ENCODE data around the gene CDKL4. TPM values are rescaled to one million over a fixed set of nuclear protein-coding genes. Genes with fewer than 3 reads are reported as not detected.
"Not testable (repeated sequence)": the region's sequence is repeated elsewhere in the genome, so short reads cannot be mapped to it uniquely, and the experiment has no call there.

CDKL4 gene
- total RNA-seq, 1 donor from 2014 or later: 0.96 TPM

DNA sequence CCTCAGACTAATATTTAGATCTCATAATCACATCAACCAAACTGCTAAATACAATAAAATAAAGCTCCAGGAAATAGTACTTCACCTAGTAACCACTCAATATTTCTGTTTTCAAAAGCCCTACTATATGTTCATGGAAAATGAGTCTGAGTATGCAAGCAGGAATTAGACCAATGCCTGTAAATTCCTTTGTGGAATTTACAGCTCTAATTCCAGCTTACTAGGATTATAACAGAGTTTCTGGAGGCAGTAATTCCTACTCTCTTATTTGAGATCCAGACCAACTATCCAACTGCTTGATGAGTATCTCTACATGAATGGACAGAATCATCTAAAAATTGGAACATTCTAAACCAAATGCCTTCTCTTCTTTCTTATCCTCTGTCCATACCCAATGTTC, 11.6 kb downstream of the CDKL4 start:
- DNase-seq (ENCODE audit: low spot score): no peak

DNA sequence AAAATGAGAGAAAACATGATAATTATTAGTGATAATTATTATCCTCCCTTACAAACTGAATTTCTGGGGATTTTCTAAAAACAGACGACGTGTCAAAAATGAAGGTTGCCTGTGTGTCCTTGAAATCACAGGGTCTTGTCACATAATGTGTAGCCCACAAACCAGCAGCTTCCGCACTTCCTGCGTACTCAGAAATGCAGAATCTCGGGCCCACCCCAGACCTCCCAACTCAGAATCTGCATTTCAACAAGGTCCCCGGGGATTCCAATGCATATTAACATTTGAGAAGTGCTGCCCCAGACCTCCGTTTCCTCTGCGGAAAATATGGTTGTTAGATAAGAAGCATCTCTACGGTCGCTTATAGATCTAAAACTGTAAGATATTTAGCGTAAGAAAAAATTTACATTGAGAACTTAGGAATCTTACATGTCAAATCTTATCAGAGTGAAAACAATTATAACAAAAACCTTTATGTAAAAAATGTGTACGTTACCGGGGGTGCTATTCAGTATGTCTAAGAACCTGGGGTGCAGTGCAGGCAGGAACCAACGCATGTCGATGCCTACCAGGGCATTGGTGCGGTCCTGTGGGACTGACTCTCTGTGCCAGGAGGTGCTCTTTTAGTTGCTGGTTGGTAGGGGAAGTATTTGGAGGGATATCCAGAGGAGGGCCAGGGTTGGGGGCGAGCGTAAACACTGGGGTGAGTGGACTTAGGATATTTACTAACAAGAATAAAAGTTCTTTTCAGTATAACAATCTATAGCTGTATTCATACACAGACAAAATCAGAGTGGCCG, 15.2 kb downstream of the CDKL4 start:
- DNase-seq (ENCODE audit: low spot score): no peak

DNA sequence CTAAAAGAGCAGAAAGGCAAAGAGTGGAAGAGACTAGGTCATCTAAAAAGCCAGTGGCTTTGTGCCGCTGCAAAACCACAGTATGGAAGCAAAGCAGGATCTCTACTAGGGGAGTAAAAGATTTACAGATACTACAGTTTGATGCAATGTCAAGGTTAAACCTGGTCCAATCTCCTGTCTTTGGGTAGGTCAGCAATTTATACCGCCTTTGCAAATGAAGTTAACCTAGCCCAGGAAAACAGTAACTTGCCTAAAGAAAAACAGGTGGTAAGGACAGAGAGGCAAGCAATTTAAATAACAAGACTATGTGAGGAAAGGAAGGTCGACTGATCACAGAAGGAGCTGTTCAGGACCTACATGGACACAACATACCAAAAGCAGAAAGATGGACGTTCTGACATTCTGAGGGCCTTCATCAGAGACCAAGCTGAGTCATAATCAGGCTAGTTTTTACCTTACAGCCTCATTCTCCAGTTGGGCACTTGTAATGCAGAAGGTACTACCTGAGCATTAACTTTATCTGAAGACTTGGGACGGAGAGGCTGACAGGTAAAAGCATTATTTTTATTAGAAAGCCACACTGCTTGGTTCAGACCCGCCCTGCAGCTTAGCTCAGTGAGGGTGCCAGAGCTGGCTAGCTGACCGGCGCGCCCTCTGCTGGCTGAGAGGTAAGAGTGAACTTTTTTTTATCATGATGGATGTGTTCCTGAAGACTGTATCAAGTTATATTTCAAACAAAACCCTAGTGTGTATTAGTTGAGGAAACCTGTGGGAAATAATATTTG, 15.9 kb downstream of the CDKL4 start:
- no peak for DNase-seq (ENCODE audit: low spot score)

DNA sequence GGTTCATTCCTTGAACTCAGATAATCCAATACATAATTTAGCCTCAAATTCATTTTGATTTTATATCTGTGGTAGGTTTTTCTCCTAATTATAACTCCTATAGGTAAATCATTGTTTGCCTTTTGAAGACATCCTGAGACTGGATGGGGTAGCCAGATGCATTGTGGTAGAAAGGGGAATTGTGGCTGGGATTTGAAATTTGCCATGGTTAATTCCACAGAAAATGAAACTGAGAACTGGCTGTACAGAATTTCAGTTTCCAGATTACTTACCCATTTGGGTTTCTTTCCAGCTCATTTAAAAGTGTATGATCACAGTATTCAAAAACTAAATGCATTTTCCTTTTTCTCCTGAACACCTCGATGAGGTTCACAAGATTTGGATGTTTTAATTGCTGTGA, 18.2 kb downstream of the CDKL4 start:
- DNase-seq (ENCODE audit: low spot score): no peak

DNA sequence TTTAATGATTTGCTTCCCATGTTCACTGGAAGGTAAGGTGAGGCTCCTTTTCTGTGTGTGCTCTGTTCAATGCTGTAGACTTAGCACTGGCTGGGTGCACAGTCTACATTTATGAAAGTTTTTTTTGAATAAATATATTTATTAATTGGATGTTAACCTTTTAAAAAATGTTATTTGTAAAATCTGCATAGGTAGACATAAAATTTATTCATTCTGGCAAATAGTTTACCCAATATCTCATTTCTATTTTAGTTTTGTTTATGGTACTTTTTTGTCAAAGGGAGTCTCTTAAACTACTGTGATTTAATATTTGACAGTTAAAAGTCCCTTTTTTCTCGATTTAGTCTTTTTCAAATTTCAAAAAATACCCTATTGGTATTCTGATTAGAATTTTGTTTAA, 19.9 kb downstream of the CDKL4 start:
- DNase-seq (ENCODE audit: low spot score): no peak

DNA sequence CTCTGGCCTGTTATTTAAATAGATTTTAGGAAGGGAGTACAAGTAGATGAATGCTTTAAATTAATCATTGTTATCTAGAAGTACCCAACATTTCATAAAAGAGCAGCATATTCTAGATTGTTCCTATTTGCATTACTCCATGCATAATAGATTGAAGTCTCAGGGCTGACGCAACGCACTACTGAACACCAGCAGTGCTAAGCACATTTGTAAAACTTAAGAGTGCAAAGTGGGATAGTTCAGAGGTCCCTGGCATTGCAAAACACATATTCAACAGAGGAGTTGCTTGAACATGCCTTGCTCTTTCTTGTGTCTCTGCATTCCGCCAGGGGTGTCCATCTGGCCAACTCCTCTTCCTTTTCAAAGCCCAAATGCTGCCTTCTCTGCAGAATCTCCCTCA, 22.3 kb downstream of the CDKL4 start:
- DNase-seq (ENCODE audit: low spot score): no peak

DNA sequence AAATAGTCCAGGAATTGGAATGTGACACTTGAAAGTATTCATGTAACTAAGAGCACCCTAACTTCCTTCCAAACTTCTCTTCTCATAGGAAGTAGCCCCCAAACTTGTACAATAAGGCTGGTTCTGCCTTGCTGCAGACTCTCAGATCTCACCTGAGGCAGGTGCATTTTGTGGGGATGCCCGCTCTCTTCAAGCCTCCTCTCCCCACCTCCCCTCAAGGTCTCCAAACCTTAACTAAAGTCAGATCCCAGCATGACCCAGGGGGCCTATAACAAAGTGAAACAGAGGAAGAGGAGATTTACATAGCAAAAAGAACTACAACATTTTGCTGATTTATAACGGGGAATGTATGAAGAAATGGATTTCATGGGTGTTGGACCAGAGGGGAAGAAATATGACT, 23.6 kb downstream of the CDKL4 start:
- no peak for DNase-seq (ENCODE audit: low spot score)

DNA sequence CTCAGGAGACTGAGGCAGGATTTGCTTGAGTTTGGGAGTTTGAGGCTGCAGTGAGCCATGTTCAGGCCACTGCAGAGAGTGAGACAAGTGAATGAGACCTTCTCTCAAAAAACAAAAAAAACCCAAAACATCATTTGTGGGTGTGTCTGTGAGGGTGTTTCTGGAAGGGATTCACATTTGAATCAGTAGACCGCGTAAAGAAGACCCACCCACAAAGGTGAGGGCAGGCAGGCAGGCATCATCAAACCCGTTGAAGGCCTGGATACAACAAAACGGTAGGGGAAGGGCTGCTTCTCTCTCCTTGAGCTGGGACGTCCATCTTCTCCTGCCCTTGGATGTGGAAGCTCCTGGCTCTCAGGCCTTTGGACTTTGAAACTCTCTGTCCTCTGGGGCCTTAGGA, 25.4 kb downstream of the CDKL4 start:
- no peak for DNase-seq (ENCODE audit: low spot score)

DNA sequence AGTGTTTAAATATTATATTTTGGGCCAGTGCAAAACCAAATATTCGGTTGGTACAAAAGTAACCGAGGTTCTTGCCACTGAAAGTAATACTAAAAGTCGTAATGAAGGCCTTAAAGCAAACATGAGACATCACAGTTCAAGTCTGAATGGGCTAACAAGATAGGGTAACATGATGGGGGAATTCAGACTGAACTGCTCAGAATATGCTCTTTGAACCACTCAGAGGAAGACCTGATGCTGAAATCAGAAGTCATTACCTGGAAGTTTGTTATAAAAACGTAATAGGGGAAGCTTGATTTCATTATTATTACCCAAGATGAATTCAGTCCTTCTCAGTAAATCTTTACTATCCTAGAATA, 26.6 kb downstream of the CDKL4 start:
- no peak for DNase-seq (ENCODE audit: low spot score)

DNA sequence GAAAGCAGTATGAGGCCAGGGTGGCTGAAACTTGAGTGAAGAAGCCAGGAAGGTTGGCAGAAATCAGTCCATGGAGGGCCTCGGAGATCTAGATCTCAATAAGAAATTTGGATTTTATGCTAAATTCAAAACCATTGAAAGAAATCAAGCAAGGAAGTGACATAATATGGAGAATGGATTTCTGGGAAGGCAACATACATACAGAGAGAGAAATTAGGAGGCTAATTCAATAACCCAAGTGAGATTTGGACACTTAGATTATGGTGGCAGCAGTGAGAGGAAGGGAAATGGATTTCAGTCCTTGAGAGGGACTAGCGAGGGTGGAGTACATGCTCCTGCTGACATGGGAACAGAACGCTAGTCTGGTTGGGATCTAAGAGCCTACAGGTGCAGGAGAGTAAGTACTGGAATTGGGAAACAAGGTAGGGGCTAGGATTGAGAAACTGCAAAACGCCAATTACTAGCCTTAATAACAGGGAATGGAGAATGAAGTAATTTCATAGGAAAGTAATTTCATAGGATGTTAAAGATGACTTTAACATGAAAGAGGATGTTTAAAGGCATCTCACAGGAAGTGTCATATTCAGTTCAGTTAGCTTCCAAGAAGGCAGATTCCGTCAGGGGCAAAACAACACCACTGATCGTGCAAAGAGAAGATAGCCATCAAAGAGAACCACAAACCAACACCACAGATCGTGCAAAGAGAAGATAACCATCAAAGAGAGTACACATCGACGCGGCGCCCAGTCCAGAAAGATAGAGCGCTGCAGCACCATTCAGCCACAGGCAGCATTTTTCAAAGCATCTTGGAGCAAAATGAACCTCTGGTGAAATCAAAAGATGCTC, 27.2 kb downstream of the CDKL4 start:
- DNase-seq (ENCODE audit: low spot score): no peak

DNA sequence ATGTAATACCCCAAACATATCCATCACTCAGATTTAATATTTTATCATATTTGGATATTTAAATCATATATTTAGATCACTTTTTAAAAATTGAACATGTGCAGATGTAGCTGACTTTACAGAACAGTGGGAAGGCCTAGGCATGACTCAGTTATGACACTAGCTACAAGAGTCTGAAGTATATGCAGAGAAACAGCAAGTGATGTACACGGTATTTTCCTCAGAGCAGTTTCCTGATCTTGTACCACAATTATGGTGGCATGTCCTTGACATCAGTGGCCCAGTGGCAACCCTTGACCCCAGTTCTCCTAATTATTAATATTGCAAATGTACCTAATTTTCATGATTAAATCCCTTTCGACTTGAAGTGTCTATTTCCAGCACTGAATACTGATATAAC, 28.2 kb downstream of the CDKL4 start:
- DNase-seq (ENCODE audit: low spot score): no peak

DNA sequence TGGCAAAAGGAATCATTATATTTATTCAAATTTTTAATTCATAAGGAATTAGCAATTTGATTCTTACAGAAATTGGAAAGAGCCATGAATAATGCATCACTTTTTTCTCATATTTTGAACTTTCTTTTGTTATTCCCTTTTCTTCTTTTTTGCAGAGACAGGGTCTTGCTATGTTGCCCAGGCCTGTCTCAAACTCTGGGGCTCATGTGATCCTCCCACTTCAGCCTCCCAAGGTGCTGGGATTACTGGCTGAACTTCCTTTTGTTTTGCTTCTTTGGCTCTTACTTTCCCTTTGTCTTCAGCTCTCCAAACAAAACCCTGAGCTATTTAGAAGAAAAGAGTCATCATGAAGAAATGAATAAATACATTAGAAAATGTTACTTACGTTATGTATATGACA, 30.8 kb downstream of the CDKL4 start:
- no peak for DNase-seq (ENCODE audit: low spot score)

DNA sequence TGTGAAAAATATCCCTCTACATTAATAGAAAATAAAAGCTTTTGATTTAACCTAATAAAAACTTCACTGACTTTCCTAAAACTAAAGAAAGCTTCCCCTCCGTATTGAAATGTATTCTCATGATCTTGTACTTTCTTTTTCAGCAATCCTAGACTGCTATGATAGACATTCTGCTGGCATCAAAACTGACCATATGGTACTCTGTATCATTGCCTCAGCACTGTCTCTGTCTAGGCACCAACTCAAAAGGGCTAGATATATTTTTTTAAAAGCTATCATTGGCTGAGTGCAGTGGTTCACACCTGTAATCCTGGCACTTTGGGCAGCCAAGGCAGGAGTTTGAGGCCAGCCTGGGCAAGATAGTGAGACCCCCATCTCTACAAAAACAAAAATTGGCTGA, 32.9 kb downstream of the CDKL4 start:
- no peak for DNase-seq (ENCODE audit: low spot score)

DNA sequence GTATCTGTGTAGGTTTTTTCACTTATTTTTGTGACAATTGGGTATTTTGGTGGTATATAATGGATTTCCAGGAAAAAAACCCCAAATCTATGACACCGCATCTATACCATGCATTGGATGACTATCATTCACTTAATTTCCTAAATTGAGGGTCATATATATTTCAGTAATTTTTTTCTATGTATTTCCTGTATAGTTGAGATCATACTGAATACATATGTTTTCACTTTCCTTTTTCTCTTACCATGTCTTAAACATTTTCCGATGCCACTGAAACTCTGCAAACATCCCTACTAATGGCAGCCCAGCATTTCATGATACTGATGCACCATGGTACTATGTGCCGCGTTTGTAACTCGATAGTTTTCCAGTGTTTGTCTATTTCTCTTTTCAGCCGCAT, 40.4 kb downstream of the CDKL4 start:
- no peak for DNase-seq (ENCODE audit: low spot score)

DNA sequence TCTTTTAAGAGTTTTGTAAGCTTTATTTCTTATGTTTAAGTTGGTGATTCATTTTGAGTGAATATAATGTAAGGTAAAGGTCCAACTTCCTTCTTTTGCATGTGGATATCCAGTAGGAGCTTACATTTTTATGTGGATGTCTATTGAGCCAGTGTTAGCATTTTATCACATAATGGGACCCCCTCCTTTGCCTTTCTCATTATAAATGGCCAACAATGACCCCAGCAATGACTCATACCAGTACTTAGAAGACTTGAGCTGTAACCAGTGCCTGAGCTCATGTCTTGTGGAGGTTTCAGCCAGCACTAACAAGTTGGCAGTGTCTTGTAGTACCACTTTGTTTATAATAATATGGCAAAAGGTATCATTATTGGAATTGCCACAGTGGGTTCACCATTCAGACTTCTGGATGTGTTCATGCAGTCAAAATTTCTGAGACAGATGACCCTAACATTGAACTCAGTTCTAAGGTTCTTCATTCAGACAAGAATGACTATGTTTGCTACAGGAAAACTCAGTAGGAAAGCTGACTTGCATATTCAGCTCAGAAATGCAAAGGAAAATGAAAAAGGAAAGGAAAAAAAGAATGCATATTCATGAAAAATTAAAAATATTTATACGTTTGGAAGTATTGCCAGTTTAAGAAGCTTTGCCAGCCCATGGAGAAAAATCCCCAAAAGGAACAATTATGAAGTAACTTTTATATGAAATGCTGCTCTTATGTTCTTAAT, 41.0 kb downstream of the CDKL4 start:
- DNase-seq (ENCODE audit: low spot score): no peak

DNA sequence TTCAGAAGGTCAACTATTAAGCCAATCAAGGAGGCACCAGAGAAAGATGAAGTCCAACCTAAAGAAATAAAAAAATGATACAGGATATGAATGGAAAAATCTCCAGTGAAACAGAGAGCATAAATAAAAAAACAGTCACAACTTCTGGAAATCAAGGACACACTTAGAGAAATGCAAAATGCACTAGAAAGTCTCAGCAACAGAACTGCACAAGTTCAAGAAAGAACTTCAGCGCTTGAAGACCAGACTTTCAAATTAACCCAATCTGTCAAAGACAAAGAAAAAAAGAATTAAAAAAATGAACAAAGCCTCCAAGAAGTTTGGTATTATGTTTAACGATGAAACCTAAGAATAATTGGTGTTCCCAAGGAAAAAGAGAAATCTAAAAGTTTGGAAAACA, 46.8 kb downstream of the CDKL4 start:
- DNase-seq (ENCODE audit: low spot score): not testable (repeated sequence)

DNA sequence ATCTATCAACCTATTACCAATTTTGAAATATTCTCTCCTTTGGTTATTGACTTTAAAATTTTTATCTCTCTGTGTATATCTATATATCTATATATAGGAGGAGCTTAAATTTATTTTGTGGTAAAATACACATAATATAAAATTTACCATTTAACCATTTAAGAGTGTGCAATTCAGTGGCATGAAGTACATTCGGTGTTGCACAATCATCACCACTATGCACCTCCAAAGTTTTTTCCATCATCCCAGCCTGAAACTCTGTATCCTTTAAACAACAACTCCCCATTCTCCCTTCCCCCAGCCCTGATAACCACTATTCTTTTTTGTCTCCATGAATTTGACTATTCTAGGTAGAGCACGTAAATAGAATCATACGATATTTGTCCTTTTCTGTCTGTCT, 49.1 kb downstream of the CDKL4 start:
- DNase-seq (ENCODE audit: low spot score): no peak

DNA sequence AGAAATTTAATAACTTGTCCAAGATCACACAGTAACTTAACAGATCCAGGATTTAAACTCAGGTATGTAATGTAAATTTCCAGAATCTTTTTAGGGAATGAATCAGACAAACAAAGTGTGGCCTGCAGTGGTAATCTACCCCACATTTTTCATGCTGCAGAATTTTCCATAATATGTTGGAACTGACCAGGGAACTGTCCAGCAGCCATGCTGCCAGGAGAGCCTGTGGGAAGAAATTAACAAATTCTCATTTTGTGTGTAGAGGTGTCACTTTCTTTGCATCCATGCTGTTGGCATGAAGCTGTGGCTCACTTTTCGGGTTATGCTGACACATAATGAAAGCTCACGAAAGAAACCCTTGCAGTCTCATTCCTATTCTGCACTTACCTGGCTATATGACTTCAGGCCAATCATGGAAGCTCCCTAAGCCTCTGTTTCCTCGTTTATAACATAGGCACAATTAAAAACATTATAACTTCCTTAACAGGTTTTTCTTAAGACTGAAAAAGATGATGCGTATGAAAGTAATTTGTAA, 54.7 kb downstream of the CDKL4 start:
- no peak for DNase-seq (ENCODE audit: low spot score)

DNA sequence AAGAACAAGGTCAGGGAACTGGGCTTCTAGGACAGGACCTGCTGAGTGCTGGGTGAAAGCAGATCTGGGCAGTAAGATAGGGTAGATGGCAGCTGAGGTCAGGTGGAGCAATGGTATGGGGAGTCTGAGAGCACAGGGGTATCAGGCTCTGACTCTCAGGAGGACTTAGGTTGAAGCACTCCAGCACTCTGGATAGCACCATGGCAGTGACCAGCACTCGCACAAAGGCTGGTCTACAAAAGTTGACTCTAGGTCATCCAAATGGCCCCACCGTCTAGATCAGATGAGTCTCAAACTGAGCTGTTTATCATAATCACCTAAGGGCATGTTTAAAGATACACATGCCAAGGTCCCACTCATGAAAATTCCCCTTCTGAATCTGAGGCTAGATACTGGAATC, 60.1 kb downstream of the CDKL4 start:
- no peak for DNase-seq (ENCODE audit: low spot score)

DNA sequence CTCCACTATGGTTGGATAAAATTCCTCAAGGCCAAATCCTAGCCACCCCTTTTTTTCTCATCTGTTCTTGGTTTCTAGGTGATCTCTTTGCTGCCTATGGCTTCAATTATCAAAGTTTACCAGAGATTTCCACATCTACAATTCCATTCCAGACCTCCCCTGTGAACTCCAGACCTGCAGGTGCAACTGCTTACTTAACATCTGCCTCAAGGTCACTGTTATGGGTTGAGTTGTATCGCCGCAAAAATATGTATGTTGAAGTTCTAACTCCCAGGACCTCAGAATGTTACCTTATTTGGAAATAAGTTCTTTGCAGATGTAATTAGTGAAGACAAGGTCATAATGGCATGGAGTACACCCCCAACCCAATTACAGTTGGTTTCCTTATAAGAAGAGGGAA, 62.5 kb downstream of the CDKL4 start:
- no peak for DNase-seq (ENCODE audit: low spot score)

Measured in mesenteric fat pad (tissue), 1 donor.